VCaP (cell line): ENCODE measurements around the gene CFAP74.

ENCODE experiments used
- H3K27ac ChIP-seq: fragments of 450-650 bp; 2 replicates; pipeline ENCODE4 v1.5.1; 2017
- CTCF ChIP-seq: fragments of 450-650 bp; conservative IDR thresholded peaks from 2 replicates; pipeline ENCODE4 v1.5.1; 2017; ENCODE audit warnings: mild to moderate bottlenecking, moderate library complexity

Gene CFAP74

GRCh38 chr1:2000432-2000831 lies 3.2 kb downstream of the CFAP74 start:
- no peak for TF ChIP-seq CTCF
- peak overlapping the region; percentile 82; the same call in 1 of the 2 replicates for H3K27ac ChIP-seq

- no peak for TF ChIP-seq CTCF
- H3K27ac ChIP-seq, result no peak overlapping the region
These were observed 6.0 kb downstream of the CFAP74 start for GRCh38 chr1:1997576-1997975.

- no peak for TF ChIP-seq CTCF
- no peak overlapping the region for H3K27ac ChIP-seq
These were observed 7.4 kb downstream of the CFAP74 start for GRCh38 chr1:1996207-1996651.

GRCh38 chr1:1994536-1994935 lies 9.1 kb downstream of the CFAP74 start:
- no peak for TF ChIP-seq CTCF
- no peak overlapping the region for H3K27ac ChIP-seq

- no peak overlapping the region for H3K27ac ChIP-seq
- TF ChIP-seq CTCF, result no peak
These were observed 13.4 kb downstream of the CFAP74 start for GRCh38 chr1:1990222-1990621.

- H3K27ac ChIP-seq, result no peak overlapping the region
- TF ChIP-seq CTCF, result no peak
These were observed 13.8 kb downstream of the CFAP74 start for GRCh38 chr1:1989789-1990188.

GRCh38 chr1:1989102-1989542 lies 14.5 kb downstream of the CFAP74 start:
- TF ChIP-seq CTCF, result no peak
- no peak overlapping the region for H3K27ac ChIP-seq
